Stomach (tissue), 9 donors: ENCODE measurements around the gene ROBO2. TPM values are rescaled to one million over a fixed set of nuclear protein-coding genes. Genes with fewer than 3 reads are reported as not detected.

Source experiments
- DNase-seq, 2 donors: peaks; one replicate each; pipeline versions ENCODE4 v3.0.0 to v3.0.0-alpha.2; 2013 to 2019
- H3K27ac ChIP-seq, 5 donors: fragments of 200-600 bp in 4 of 5; sonication (generic) in 4 of 5; one replicate each; pipeline ENCODE4 v1.5.1; 2013 to 2019; ENCODE audit warnings: mild to moderate bottlenecking in 1 of 5, moderate library complexity in 1 of 5
- H3K27me3 ChIP-seq, 3 donors: fragments of 200-600 bp; sonication (generic); one replicate each; pipeline ENCODE4 v1.5.1; 2017 to 2019; ENCODE audit warnings: mixed run types in 1 of 3
- H3K36me3 ChIP-seq, 4 donors: fragments of 200-600 bp; sonication (generic); 1 replicate in 3 of 4; 2 replicates in 1 of 4; pipeline ENCODE4 v1.5.1; 2016 to 2019
- H3K4me1 ChIP-seq, 4 donors: fragments of 200-600 bp; sonication (generic); one replicate each; pipeline ENCODE4 v1.5.1; 2016 to 2019
- H3K4me3 ChIP-seq, 4 donors: fragments of 200-600 bp; sonication (generic) in 3 of 4; one replicate each; pipeline ENCODE4 v1.5.1; 2016 to 2019; ENCODE audit warnings: mild to moderate bottlenecking in 1 of 4
- H3K9me3 ChIP-seq, 4 donors: fragments of 200-600 bp; sonication (generic); one replicate each; pipeline ENCODE4 v1.5.1; 2016 to 2019
- EP300 ChIP-seq: sonication (generic); formaldehyde crosslinking; IDR thresholded peaks from one replicate; pipeline ENCODE4 v1.6.1; 2017; ENCODE audit warnings: antibody characterized with exemption
- POLR2A ChIP-seq, 4 donors: fragments of 450-650 bp; IDR thresholded peaks; one replicate each; pipeline ENCODE4 v1.6.1; 2016; ENCODE audit warnings: antibody characterized with exemption in 4 of 4, control low read depth in 2 of 4, mild to moderate bottlenecking in 1 of 4, moderate library complexity in 1 of 4
- POLR2AphosphoS5 ChIP-seq, 3 donors: sonication (generic); formaldehyde crosslinking; IDR thresholded peaks; one replicate each; pipeline ENCODE4 v1.6.1; 2016; ENCODE audit warnings: antibody characterized with exemption in 3 of 3
- WGBS, 5 donors: extraction: QIAGEN DNeasy Blood & Tissue Kit in 3 of 5; methylation state at CpG; one replicate each; pipeline versions ENCODE4 v1.1.5 to v1.1.7; 2013 to 2018; 5-methylcytosine and 5-hydroxymethylcytosine counted together
- intact Hi-C: fragments of 100-400 bp; cut with DNase I; formaldehyde crosslinking; loops from one replicate; pipeline ENCODE4 v1.15.1; 2023; ENCODE audit warnings: low total_unique reads
- polyA plus RNA-seq, 3 donors: library from polyadenylated mRNA; stranded (reverse); fragments of 200-250 nt; gene quantifications; one replicate each; pipeline ENCODE4 v1.2.3, GENCODE V29; 2013
- total RNA-seq, 5 donors: library from RNA; depleted of rRNA; stranded (reverse); fragments of >200 nt; gene quantifications; one replicate each; pipeline versions ENCODE4 v1.1.0 to v1.2.3, GENCODE V29; 2014 to 2016
- TF ChIP-seq, protein P1 (sequence below), 7 experiments: fragments of 450-650 bp in 4 of 7; fragments of 200-600 bp in 3 of 7; sonication (generic) in 3 of 7; IDR thresholded peaks; one replicate each; pipeline ENCODE4 v1.5.1; 2016 to 2019; ENCODE audit warnings: antibody characterized with exemption in 7 of 7, control low read depth in 2 of 7, mild to moderate bottlenecking in 1 of 7
- donor health status: healthy with polysubstance abuse.
- donor health status: Bipolar disorder and iron deficiency.
- donor health status: healthy.

The ROBO2 gene
- total and polyA plus RNA-seq, 8 donors, result 0.25 to 11.4 (median 0.45) TPM; not detected in 2

DNA sequence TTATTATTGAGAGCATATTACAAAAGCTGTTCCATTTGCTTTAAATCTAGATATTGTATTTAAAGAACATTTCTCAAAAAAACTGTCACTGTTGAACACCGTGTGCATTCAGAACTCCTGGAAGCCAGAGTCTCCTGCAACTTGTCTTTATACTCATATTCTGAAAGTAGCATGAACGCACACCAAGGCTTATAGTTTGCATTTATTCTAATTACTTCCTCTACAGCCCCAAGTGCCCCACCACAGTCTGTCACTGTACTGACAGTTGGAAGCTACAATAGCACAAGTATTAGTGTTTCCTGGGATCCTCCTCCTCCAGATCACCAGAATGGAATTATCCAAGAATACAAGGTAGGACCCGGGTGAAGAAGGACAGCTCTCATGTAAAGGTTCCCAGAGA lies 537.4 kb downstream of the ROBO2 start:
- DNase-seq, result no peak
- H3K9me3 ChIP-seq, result no peaks in the 10 kb centered on the region
- WGBS, 5 donors, result 64 to 74% (median 67%) methylated on average over 3 of the region's 3 CpGs
- no peak overlapping the region for H3K27ac ChIP-seq
- TF ChIP-seq POLR2A (IDR thresholded peaks at IDR 0.05), result no peak
- TF ChIP-seq POLR2AphosphoS5 (IDR thresholded peaks at IDR 0.05), result no peak
- TF ChIP-seq, protein P1, sequence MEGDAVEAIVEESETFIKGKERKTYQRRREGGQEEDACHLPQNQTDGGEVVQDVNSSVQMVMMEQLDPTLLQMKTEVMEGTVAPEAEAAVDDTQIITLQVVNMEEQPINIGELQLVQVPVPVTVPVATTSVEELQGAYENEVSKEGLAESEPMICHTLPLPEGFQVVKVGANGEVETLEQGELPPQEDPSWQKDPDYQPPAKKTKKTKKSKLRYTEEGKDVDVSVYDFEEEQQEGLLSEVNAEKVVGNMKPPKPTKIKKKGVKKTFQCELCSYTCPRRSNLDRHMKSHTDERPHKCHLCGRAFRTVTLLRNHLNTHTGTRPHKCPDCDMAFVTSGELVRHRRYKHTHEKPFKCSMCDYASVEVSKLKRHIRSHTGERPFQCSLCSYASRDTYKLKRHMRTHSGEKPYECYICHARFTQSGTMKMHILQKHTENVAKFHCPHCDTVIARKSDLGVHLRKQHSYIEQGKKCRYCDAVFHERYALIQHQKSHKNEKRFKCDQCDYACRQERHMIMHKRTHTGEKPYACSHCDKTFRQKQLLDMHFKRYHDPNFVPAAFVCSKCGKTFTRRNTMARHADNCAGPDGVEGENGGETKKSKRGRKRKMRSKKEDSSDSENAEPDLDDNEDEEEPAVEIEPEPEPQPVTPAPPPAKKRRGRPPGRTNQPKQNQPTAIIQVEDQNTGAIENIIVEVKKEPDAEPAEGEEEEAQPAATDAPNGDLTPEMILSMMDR (IDR thresholded peaks at IDR 0.05), result no peak
- no peak for TF ChIP-seq EP300
- H3K36me3 ChIP-seq, result no peaks in the 10 kb centered on the region
- intact Hi-C loops, result no loop called here
- H3K27me3 ChIP-seq, result no peaks in the 10 kb centered on the region
- no peak overlapping the region for H3K4me3 ChIP-seq
- no peaks in the 10 kb centered on the region for H3K4me1 ChIP-seq

DNA sequence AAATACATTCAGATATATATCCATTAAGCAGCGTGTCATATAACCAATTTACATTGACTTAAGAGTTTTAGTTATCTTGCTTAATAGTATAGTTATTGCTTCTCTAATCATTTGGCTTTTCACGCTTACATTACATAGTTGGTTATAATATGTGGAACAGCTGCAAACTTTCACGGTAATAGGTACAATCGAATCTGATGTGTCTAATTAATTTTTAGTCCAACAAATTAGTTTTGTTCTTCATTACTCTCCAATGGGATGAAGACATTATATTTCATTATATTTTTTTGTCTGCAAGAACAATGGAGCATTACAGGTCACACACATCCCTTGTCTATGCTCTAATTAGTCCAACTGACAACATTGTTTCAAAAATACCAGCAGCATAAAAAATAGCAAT lies 546.3 kb downstream of the ROBO2 start:
- Histone ChIP-seq H3K9me3 (no peaks in the 10 kb centered on the region), H3K4me1 (no peaks in the 10 kb centered on the region), H3K36me3 (no peaks in the 10 kb centered on the region), H3K4me3 (no peak overlapping the region), H3K27me3 (no peaks in the 10 kb centered on the region), H3K27ac (no peak overlapping the region)
- DNase-seq, result no peak
- TF ChIP-seq EP300 (no peak), POLR2AphosphoS5 (IDR thresholded peaks at IDR 0.05) (no peak), POLR2A (IDR thresholded peaks at IDR 0.05) (no peak)
- TF ChIP-seq, protein P1 (IDR thresholded peaks at IDR 0.05), result no peak
- intact Hi-C loops, result no loop called here
- 87 to 94% (median 89%) methylated on average over 4 of the region's 4 CpGs for WGBS, 5 donors

DNA sequence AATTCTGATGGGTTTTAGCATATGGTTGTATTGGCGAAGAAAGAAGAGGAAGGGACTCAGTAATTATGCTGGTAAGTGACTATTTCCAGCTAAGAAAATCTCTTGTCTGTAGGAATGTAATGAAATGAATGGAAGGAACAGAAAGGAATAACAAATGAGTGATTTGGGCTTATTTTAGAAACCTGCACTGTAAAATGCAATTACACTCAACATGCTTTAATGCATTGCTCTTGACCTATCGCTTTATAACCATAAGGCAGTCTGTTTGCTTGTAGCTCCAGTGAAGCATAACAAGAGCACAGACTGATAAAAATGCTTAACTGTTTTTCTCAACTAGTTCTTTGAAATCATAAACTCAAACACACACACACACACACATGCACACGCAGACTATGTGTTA lies 549.0 kb downstream of the ROBO2 start:
- no peak overlapping the region for H3K4me3 ChIP-seq

DNA sequence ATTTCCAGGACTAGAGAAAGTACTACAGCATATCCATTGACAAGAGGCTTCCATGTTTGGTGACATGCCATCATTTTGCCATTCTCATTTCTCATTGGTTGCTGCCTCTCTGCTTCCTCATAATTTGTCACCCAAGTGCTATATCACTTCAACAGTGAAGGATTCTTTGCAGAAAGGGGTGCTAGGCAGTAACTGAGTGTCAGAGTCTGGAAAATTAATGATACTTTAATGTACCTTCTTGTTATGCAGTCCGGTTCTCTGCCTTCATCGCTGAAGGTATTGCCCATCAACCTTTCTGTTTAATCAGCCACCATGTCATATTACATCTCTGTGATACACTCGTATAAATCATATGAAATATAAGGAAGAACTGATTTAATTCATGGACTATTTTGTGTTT lies 550.3 kb downstream of the ROBO2 start:
- 88 to 92% (median 89%) methylated on average over 3 of the region's 3 CpGs for WGBS, 5 donors
- intact Hi-C loops, result no loop called here
- DNase-seq, result no peak
- H3K4me1 ChIP-seq, result no peaks in the 10 kb centered on the region
- H3K36me3 ChIP-seq, result no peaks in the 10 kb centered on the region
- TF ChIP-seq POLR2A (IDR thresholded peaks at IDR 0.05), result no peak
- no peak for TF ChIP-seq EP300
- H3K27ac ChIP-seq, result no peak overlapping the region
- H3K9me3 ChIP-seq, result no peaks in the 10 kb centered on the region
- no peaks in the 10 kb centered on the region for H3K27me3 ChIP-seq
- no peak overlapping the region for H3K4me3 ChIP-seq

More for the DNA sequence above, 549.0 kb downstream of the ROBO2 start:
- intact Hi-C loops, result no loop called here
- TF ChIP-seq POLR2AphosphoS5 (IDR thresholded peaks at IDR 0.05) (no peak), POLR2A (IDR thresholded peaks at IDR 0.05) (no peak), EP300 (no peak)
- TF ChIP-seq, protein P1 (IDR thresholded peaks at IDR 0.05), result no peak
- Histone ChIP-seq H3K36me3 (no peaks in the 10 kb centered on the region), H3K4me1 (no peaks in the 10 kb centered on the region), H3K27ac (no peak overlapping the region), H3K27me3 (no peaks in the 10 kb centered on the region), H3K9me3 (no peaks in the 10 kb centered on the region)
- no peak for DNase-seq
- 91 to 99% (median 94%) methylated on average over 3 of the region's 3 CpGs for WGBS, 5 donors

DNA sequence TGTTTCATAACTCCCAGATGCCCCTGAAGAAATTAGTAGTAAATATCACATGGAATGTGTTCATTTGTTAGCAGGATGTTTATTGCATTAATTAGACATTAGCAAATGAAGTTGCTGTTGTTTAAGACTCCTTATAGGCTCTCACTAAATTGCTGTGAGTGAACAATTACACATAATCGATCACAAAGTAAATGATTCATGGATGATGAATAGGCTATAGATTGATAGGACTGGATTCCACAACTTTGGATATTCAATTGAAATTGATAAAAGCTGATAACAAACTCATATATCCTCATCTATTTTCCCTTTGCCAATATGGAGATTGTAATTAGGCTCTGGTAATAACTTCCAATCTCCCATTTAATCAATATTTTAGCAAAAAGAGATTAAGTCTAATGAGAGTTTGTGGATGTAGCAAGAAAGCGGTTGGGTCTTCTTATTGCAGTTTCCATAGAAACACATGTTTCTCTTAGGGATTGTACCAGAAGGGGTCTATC lies 555.5 kb downstream of the ROBO2 start:
- 89 to 98% (median 94%) methylated on average over 2 of the region's 2 CpGs for WGBS, 5 donors
- Histone ChIP-seq H3K4me1 (no peaks in the 10 kb centered on the region), H3K27me3 (no peaks in the 10 kb centered on the region), H3K9me3 (no peaks in the 10 kb centered on the region), H3K4me3 (no peak overlapping the region), H3K27ac (no peak overlapping the region), H3K36me3 (no peaks in the 10 kb centered on the region)
- no peak for TF ChIP-seq EP300
- no peak for TF ChIP-seq POLR2A (IDR thresholded peaks at IDR 0.05)
- TF ChIP-seq, protein P1 (IDR thresholded peaks at IDR 0.05), result no peak
- no peak for TF ChIP-seq POLR2AphosphoS5 (IDR thresholded peaks at IDR 0.05)
- intact Hi-C loops, result no loop called here
- DNase-seq, result no peak
